Mononuclear cell (primary cell): Measurements from ENCODE around the gene AP2B1. TPM values are rescaled to one million over a fixed set of nuclear protein-coding genes. Genes with fewer than 3 reads are reported as not detected.

Experiments used
- total RNA-seq: library from RNA; depleted of rRNA; stranded (reverse); fragments of >200 nt; gene quantifications from one replicate; pipeline ENCODE4 v1.2.3, GENCODE V29; 2012

AP2B1 gene
- total RNA-seq, 1 donor, result 42.8 TPM

Other genes with a start within 250 kb of the AP2B1 start
- gene SLFN11, start 213.7 kb upstream of the AP2B1 start, total RNA-seq, result 20.7 TPM
- gene SLFN12, start 154.8 kb upstream of the AP2B1 start, total RNA-seq, result 5.9 TPM
- 15.1 TPM for gene SLFN13, start 138.6 kb upstream of the AP2B1 start, total RNA-seq
- gene SLFN12L, start 49.6 kb upstream of the AP2B1 start, total RNA-seq, result 53.3 TPM
- gene SLFN14, start 26.5 kb upstream of the AP2B1 start, total RNA-seq, result 3.8 TPM
- gene PEX12, start 8.8 kb upstream of the AP2B1 start, total RNA-seq, result 3.1 TPM
- gene RASL10B, start 144.3 kb downstream of the AP2B1 start, total RNA-seq, result 0.10 TPM
- gene GAS2L2, start 165.9 kb downstream of the AP2B1 start, total RNA-seq, result under 0.01 TPM
- not detected for gene C17orf50, start 173.6 kb downstream of the AP2B1 start, total RNA-seq
- 8.1 TPM for gene MMP28, start 208.3 kb downstream of the AP2B1 start, total RNA-seq
- gene TAF15, start 222.2 kb downstream of the AP2B1 start, total RNA-seq, result 72.4 TPM